Measurements from ENCODE around the gene RUNX1. TPM values are rescaled to one million over a fixed set of nuclear protein-coding genes. Genes with fewer than 3 reads are reported as not detected.

The RUNX1 gene
- total and polyA plus RNA-seq, 7 donors: 8.7 to 230 (median 30.1) TPM

- no peak overlapping the region for H3K27ac ChIP-seq
- ATAC-seq: peak in 2 of 4 donors; percentile 15 to 23
- H3K4me1 ChIP-seq: no peaks in the 10 kb centered on the region
- 88 to 100% (median 88%) methylated on average over 1 of the region's 1 CpG for WGBS, 3 donors
- DNase-seq: no peak
- intact Hi-C loops (cut with DNase I): no loop called here
- H3K36me3 ChIP-seq (ENCODE audit: insufficient read depth in 1 of 2, low read depth in 1 of 2): peaks cover 0 to 39% of the 10 kb centered on the region in 2 donors
- no peak overlapping the region for H3K4me3 ChIP-seq
- TF ChIP-seq, protein P1, sequence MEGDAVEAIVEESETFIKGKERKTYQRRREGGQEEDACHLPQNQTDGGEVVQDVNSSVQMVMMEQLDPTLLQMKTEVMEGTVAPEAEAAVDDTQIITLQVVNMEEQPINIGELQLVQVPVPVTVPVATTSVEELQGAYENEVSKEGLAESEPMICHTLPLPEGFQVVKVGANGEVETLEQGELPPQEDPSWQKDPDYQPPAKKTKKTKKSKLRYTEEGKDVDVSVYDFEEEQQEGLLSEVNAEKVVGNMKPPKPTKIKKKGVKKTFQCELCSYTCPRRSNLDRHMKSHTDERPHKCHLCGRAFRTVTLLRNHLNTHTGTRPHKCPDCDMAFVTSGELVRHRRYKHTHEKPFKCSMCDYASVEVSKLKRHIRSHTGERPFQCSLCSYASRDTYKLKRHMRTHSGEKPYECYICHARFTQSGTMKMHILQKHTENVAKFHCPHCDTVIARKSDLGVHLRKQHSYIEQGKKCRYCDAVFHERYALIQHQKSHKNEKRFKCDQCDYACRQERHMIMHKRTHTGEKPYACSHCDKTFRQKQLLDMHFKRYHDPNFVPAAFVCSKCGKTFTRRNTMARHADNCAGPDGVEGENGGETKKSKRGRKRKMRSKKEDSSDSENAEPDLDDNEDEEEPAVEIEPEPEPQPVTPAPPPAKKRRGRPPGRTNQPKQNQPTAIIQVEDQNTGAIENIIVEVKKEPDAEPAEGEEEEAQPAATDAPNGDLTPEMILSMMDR (IDR thresholded peaks at IDR 0.05): no peak
- no peaks in the 10 kb centered on the region for H3K9me3 ChIP-seq
- H3K27me3 ChIP-seq (ENCODE audit: insufficient read depth in 3 of 3, low read length in 2 of 3): no peaks in the 10 kb centered on the region
Observed at GRCh38 chr21:35016517-35017188, 32.4 kb downstream of the RUNX1 start.

- Histone ChIP-seq H3K4me1 (no peaks in the 10 kb centered on the region), H3K9me3 (no peaks in the 10 kb centered on the region), H3K27ac (no peak overlapping the region), H3K4me3 (no peak overlapping the region), H3K36me3 (ENCODE audit: insufficient read depth in 1 of 2, low read depth in 1 of 2) (peaks cover 0 to 33% of the 10 kb centered on the region in 2 donors), H3K27me3 (ENCODE audit: insufficient read depth in 3 of 3, low read length in 2 of 3) (no peaks in the 10 kb centered on the region)
- DNase-seq (no peak), ATAC-seq (peak in 1 of 4 donors; percentile 18)
- WGBS, 3 donors: 83 to 97% (median 95%) methylated on average over 4 of the region's 4 CpGs
- intact Hi-C loops (cut with DNase I): no loop called here
- TF ChIP-seq, protein P1 (IDR thresholded peaks at IDR 0.05): no peak
Observed at GRCh38 chr21:35016071-35016470, 33.0 kb downstream of the RUNX1 start.

DNA sequence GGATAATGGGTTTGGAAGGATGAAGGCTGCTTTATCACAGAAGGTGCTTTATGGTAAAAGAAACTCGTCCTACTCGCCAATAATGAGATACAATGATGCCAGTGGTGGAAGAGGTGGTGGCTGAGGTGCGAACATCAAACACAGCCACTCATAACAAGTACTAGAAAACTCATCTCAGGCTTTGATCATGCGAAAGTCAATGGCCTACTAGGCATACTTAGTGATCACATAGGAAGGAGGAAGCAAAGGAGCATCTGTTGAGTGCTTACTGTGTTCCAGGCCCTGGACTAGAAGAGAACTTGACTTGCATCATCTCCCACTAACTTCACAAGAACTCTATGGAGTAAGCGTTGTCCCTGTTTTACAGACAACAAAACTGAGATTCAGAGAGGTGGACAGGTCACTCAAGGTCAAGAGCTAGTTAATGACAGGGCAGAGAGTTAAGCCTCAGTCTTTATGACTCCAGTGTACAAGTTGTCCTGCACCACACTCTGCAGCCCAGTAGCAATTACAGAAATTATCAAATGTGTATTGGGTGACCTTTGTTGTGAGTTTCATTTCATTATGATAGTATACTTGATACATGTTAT is 33.6 kb downstream of the RUNX1 start:
- intact Hi-C loops (cut with DNase I): no loop called here
- H3K9me3 ChIP-seq: no peaks in the 10 kb centered on the region
- TF ChIP-seq, protein P1 (IDR thresholded peaks at IDR 0.05): no peak
- 87 to 91% (median 88%) methylated on average over 5 of the region's 5 CpGs for WGBS, 3 donors
- H3K27me3 ChIP-seq (ENCODE audit: insufficient read depth in 3 of 3, low read length in 2 of 3): no peaks in the 10 kb centered on the region
- no peaks in the 10 kb centered on the region for H3K4me1 ChIP-seq
- ATAC-seq (peak in 1 of 4 donors; percentile 21), DNase-seq (no peak)
- H3K4me3 ChIP-seq: no peak overlapping the region
- H3K27ac ChIP-seq: no peak overlapping the region
- H3K36me3 ChIP-seq (ENCODE audit: insufficient read depth in 1 of 2, low read depth in 1 of 2): peaks cover 0 to 28% of the 10 kb centered on the region in 2 donors

DNA sequence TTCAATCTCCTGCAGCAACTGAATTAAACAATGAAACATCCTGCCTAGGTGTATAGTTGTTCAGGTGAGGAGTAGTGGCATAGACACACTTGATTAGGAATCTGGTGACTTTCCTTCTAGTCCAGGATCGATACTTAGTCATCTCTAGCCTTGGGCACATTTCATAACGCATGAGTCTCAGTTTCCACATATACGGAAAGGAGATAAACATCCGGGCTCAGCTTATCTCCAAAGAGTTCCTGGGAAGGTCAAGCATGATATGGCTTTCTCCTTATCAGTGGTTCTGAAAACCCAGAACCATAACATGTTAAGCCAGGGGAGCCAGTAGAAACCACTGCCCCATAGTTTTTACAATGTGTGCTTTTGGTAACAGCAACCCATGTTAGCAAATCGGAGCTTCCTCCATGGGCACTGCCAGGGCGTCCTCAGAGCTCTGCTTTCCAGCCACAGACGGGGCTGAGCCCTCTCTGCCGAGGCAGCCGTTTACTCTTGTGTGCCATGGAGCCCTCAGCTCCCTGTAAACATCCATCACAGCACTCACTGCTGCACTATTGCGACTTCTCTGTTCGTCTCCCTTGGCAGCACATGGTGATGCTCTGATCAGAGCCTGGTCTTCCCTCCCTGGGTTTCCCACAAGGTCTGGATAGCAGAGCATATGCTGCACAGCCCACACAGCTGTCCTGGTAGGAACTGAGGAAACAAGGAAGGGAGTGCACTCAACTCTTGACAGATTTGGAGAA is 34.6 kb downstream of the RUNX1 start:
- DNase-seq: no peak
- no peaks in the 10 kb centered on the region for H3K27me3 ChIP-seq (ENCODE audit: insufficient read depth in 3 of 3, low read length in 2 of 3)
- 68 to 85% (median 77%) methylated on average over 11 of the region's 11 CpGs for WGBS, 3 donors

More for the DNA sequence above, 34.6 kb downstream of the RUNX1 start:
- Histone ChIP-seq H3K4me1 (no peaks in the 10 kb centered on the region), H3K27ac (no peak overlapping the region), H3K36me3 (ENCODE audit: insufficient read depth in 1 of 2, low read depth in 1 of 2) (peaks cover 0 to 20% of the 10 kb centered on the region in 2 donors), H3K4me3 (no peak overlapping the region), H3K9me3 (no peaks in the 10 kb centered on the region)
- TF ChIP-seq, protein P1 (IDR thresholded peaks at IDR 0.05): no peak
- ATAC-seq: peak in 2 of 4 donors; percentile 19 to 23
- intact Hi-C loops (cut with DNase I): no loop called here

All from psoas muscle (tissue), 8 donors.